Adipocyte (in vitro differentiated cells): ENCODE data around the gene TMEM123.
"Not testable (repeated sequence)": the region's sequence is repeated elsewhere in the genome, so short reads cannot be mapped to it uniquely, and the experiment has no call there.

ENCODE experiments used
- DNase-seq: peaks from one replicate; pipeline ENCODE4 v3.0.0-alpha.2; 2015; ENCODE audit warnings: low read depth
- H3K27me3 ChIP-seq: replicated peaks from 2 replicates; pipeline ENCODE4 v1.7.0; 2013; ENCODE audit warnings: mild to moderate bottlenecking, low read length, moderate library complexity; ENCODE audit not compliant: control insufficient read depth, insufficient read depth
- H3K36me3 ChIP-seq: 2 replicates; pipeline ENCODE4 v1.7.0; 2013; ENCODE audit warnings: low read length, mild to moderate bottlenecking, moderate library complexity; ENCODE audit not compliant: control insufficient read depth, insufficient read depth, severe bottlenecking
- H3K4me1 ChIP-seq: 2 replicates; pipeline ENCODE4 v1.7.0; 2013; ENCODE audit warnings: mild to moderate bottlenecking, low read length, moderate library complexity; ENCODE audit not compliant: control insufficient read depth, insufficient read depth
- H3K4me3 ChIP-seq: 2 replicates; pipeline ENCODE4 v1.7.0; 2013; ENCODE audit warnings: mild to moderate bottlenecking, low read length, moderate library complexity
- H3K9ac ChIP-seq: 2 replicates; pipeline ENCODE4 v1.7.0; 2013; ENCODE audit warnings: mild to moderate bottlenecking, low read length, moderate library complexity
- H3K9me3 ChIP-seq: 2 replicates; pipeline ENCODE4 v1.7.0; 2013; ENCODE audit warnings: mild to moderate bottlenecking, low read length, moderate library complexity; ENCODE audit not compliant: control insufficient read depth

TMEM123 gene

GRCh38 chr11:102447941-102448868 lies 4.4 kb downstream of the TMEM123 start:
- Histone ChIP-seq H3K27me3 (no peaks in the 10 kb centered on the region), H3K4me3 (no peak overlapping the region), H3K9ac (no peak overlapping the region), H3K9me3 (no peaks in the 10 kb centered on the region), H3K36me3 (peaks cover 9% of the 10 kb centered on the region), H3K4me1 (peaks cover 24% of the 10 kb centered on the region)
- DNase-seq: no peak

DNA sequence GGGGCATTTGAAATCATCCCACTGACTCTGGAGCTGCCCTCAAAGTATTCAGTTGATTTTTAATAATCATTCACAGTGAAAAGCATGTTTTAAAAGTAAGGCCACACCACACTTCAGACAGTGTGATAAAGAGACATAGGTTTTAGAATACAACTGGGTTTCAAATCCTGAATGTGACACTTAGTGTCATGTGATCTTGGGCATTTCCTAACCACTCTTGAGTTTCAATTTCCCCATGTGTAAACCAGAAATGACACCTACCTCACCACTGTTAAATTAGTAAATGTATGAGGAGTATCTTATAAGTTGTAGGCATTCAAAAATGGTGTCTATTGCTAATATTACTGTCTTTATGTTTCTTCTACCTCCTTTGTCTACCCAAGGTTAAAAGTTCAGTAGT lies 5.4 kb downstream of the TMEM123 start:
- Histone ChIP-seq H3K9ac (no peak overlapping the region), H3K4me3 (no peak overlapping the region), H3K9me3 (no peaks in the 10 kb centered on the region), H3K4me1 (peaks cover 24% of the 10 kb centered on the region), H3K36me3 (peaks cover 9% of the 10 kb centered on the region), H3K27me3 (no peaks in the 10 kb centered on the region)
- DNase-seq: no peak

- Histone ChIP-seq H3K4me3 (no peak overlapping the region), H3K27me3 (no peaks in the 10 kb centered on the region), H3K36me3 (peaks cover 9% of the 10 kb centered on the region), H3K4me1 (peaks cover 24% of the 10 kb centered on the region), H3K9ac (no peak overlapping the region), H3K9me3 (no peaks in the 10 kb centered on the region)
- peak; percentile 70 for DNase-seq
Observed at GRCh38 chr11:102446606-102447005, 6.0 kb downstream of the TMEM123 start.

DNA sequence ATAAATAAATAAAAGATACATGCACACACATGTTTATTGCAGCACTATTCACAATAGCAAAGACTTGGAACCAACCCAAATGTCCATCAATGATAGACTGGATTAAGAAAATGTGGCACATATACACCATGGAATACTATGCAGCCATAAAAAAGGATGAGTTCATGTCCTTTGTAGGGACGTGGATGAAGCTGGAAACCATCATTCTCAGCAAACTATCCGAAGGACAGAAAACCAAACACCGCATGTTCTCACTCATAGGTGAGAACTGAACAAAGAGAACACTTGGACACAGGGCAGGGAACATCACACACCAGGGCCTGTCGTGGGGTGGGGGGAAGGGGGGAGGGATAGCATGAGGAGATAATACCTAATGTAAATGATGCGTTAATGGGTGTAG lies 7.9 kb downstream of the TMEM123 start:
- H3K9ac ChIP-seq, H3K9me3 ChIP-seq, H3K27me3 ChIP-seq, H3K36me3 ChIP-seq, H3K4me3 ChIP-seq, DNase-seq: not testable (repeated sequence)
- peaks cover 13% of the 10 kb centered on the region for H3K4me1 ChIP-seq

GRCh38 chr11:102444142-102444541 lies 8.4 kb downstream of the TMEM123 start:
- not testable (repeated sequence) for H3K9ac ChIP-seq, H3K27me3 ChIP-seq, H3K4me3 ChIP-seq, H3K9me3 ChIP-seq, DNase-seq, H3K36me3 ChIP-seq
- H3K4me1 ChIP-seq: peaks cover 13% of the 10 kb centered on the region

- not testable (repeated sequence) for H3K27me3 ChIP-seq, H3K36me3 ChIP-seq, H3K9ac ChIP-seq, DNase-seq, H3K9me3 ChIP-seq, H3K4me3 ChIP-seq
- peaks cover 11% of the 10 kb centered on the region for H3K4me1 ChIP-seq
Observed at GRCh38 chr11:102439063-102439363, 13.6 kb downstream of the TMEM123 start.

GRCh38 chr11:102438311-102439062 lies 14.1 kb downstream of the TMEM123 start:
- Histone ChIP-seq H3K36me3 (no peaks in the 10 kb centered on the region), H3K9me3 (no peaks in the 10 kb centered on the region), H3K4me3 (no peak overlapping the region), H3K9ac (no peak overlapping the region), H3K4me1 (peaks cover 11% of the 10 kb centered on the region), H3K27me3 (no peaks in the 10 kb centered on the region)
- no peak for DNase-seq

GRCh38 chr11:102437727-102438126 lies 14.8 kb downstream of the TMEM123 start:
- Histone ChIP-seq H3K9ac (no peak overlapping the region), H3K27me3 (no peaks in the 10 kb centered on the region), H3K9me3 (no peaks in the 10 kb centered on the region), H3K36me3 (no peaks in the 10 kb centered on the region), H3K4me3 (no peak overlapping the region), H3K4me1 (peaks cover 11% of the 10 kb centered on the region)
- DNase-seq: no peak

DNA sequence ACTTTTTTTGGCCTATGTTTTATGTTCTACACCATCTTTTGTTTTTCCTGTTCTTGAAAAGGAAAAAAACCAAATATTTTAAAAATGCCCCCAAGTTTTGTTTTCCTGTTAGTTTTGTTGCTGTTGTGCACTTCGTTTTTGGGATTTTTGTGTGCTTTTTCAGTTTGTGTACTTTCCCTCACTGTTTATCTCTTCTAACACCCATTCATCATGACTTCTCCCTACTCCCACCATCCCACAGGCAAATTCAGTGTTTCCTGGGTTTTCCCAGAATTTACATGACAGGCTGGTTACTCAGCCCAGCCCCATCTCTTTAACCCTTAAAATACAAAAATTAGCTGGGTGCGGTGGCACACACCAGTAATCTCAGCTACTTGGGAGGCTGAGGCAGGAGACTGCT lies 15.6 kb downstream of the TMEM123 start:
- no peak overlapping the region for H3K4me3 ChIP-seq
- peak overlapping the region; percentile 9 for H3K9ac ChIP-seq
- no peaks in the 10 kb centered on the region for H3K27me3 ChIP-seq
- H3K9me3 ChIP-seq: no peaks in the 10 kb centered on the region
- DNase-seq: no peak
- H3K36me3 ChIP-seq: no peaks in the 10 kb centered on the region
- peaks cover 11% of the 10 kb centered on the region for H3K4me1 ChIP-seq

DNA sequence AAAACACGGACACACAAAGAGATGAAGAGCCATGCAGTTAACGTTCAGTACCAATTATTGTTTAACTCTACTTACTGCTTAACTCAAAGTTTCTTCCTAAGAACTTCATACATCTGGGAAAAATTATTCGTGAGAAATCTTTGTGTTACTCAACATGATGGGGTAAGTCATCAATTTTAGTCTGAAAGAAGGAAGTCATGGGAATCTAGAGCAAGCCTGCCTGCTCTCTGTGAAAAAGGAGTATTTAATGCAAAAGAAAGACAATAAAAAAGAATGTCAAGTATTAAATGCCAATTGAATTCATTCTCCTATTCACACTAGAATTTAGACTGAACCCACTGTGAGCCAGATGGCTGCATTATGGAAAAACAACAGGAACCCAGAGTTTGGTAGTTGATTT lies 16.0 kb downstream of the TMEM123 start:
- H3K36me3 ChIP-seq: no peaks in the 10 kb centered on the region
- no peak overlapping the region for H3K4me3 ChIP-seq
- no peaks in the 10 kb centered on the region for H3K9me3 ChIP-seq
- peak; percentile 89 for DNase-seq
- peak overlapping the region; percentile 9 for H3K9ac ChIP-seq
- H3K4me1 ChIP-seq: peaks cover 11% of the 10 kb centered on the region
- no peaks in the 10 kb centered on the region for H3K27me3 ChIP-seq

DNA sequence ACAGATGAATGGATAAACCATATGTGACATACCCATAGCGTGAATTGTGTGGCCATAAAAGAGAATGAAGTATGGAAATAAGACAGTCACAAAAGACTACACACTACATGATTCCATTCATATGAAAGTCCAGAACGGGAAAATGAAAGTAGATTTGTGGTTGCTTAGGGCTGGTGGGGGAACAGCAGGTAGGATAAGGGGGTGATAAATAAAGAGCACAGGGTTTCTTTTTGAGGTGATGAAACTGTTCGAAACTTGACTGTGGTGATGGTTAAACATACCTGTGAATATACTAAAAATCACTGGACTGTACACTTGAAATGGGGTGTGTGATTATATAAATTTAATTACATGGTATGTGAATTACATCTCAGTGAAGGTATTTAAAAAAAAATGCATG lies 16.9 kb downstream of the TMEM123 start:
- DNase-seq: no peak
- H3K9me3 ChIP-seq: no peaks in the 10 kb centered on the region
- no peaks in the 10 kb centered on the region for H3K36me3 ChIP-seq
- H3K4me1 ChIP-seq: peaks cover 11% of the 10 kb centered on the region
- H3K4me3 ChIP-seq: no peak overlapping the region
- no peak overlapping the region for H3K9ac ChIP-seq
- H3K27me3 ChIP-seq: no peaks in the 10 kb centered on the region
